Peyer's patch (tissue), 4 donors: ENCODE results near the gene HES1. TPM values are rescaled to one million over a fixed set of nuclear protein-coding genes. Genes with fewer than 3 reads are reported as not detected.
A peak's percentile ranks its signal among the peaks of the same experiment; 100 is the strongest.

Experiments used
- DNase-seq, 3 donors: peaks; one replicate each; pipeline ENCODE4 v3.0.0-alpha.2; 2017 to 2019
- H3K27ac ChIP-seq, 4 donors: fragments of 200-600 bp; sonication (generic); one replicate each; pipeline ENCODE4 v1.5.1; 2016 to 2019
- H3K27me3 ChIP-seq, 2 donors: fragments of 200-600 bp; sonication (generic); one replicate each; pipeline ENCODE4 v1.5.1; 2019
- H3K36me3 ChIP-seq, 3 donors: fragments of 200-600 bp; sonication (generic); one replicate each; pipeline ENCODE4 v1.5.1; 2016 to 2019
- H3K4me1 ChIP-seq, 4 donors: fragments of 200-600 bp; sonication (generic); one replicate each; pipeline ENCODE4 v1.5.1; 2016 to 2019
- H3K4me3 ChIP-seq, 4 donors: fragments of 200-600 bp; sonication (generic); 1 replicate in 3 of 4; 2 replicates in 1 of 4; pipeline ENCODE4 v1.5.1; 2016 to 2019; ENCODE audit warnings: mild to moderate bottlenecking in 1 of 4
- H3K9me3 ChIP-seq, 4 donors: fragments of 200-600 bp; sonication (generic); one replicate each; pipeline ENCODE4 v1.5.1; 2016 to 2019; ENCODE audit warnings: mild to moderate bottlenecking in 1 of 4
- CTCF ChIP-seq, 6 experiments: fragments of 450-650 bp in 4 of 6; fragments of 200-600 bp in 2 of 6; sonication (generic) in 1 of 6; IDR thresholded peaks; one replicate each; pipeline ENCODE4 v1.5.1; 2017 to 2019; ENCODE audit warnings: antibody characterized with exemption in 6 of 6, mild to moderate bottlenecking in 3 of 6, moderate library complexity in 1 of 6
- POLR2A ChIP-seq, 2 donors: fragments of 450-650 bp; IDR thresholded peaks; one replicate each; pipeline ENCODE4 v1.5.1; 2017; ENCODE audit warnings: antibody characterized with exemption in 2 of 2, mild to moderate bottlenecking in 2 of 2, moderate library complexity in 2 of 2
- total RNA-seq, 4 donors: library from RNA; depleted of rRNA; stranded (reverse); fragments of >200 nt; gene quantifications; one replicate each; pipeline ENCODE4 v1.1.0, GENCODE V29; 2016

HES1 gene
- total RNA-seq, 4 donors from 2014 or later = 32.2 to 65.6 (median 49.4) TPM

- TF ChIP-seq CTCF (IDR thresholded peaks at IDR 0.05) (no peak), POLR2A (IDR thresholded peaks at IDR 0.05) (no peak)
- Histone ChIP-seq H3K27ac (no peak overlapping the region), H3K4me3 (no peak overlapping the region), H3K9me3 (peaks cover 0 to 7% (median 0%) of the 10 kb centered on the region in 4 donors), H3K4me1 (peaks cover 0 to 5% (median 1%) of the 10 kb centered on the region in 4 donors), H3K36me3 (no peaks in the 10 kb centered on the region), H3K27me3 (no peaks in the 10 kb centered on the region)
- DNase-seq = no peak
Measured at GRCh38 chr3:194154346-194154745, 18.4 kb downstream of the HES1 start.

- no peaks in the 10 kb centered on the region for H3K36me3 ChIP-seq
- no peak overlapping the region for H3K4me3 ChIP-seq
- TF ChIP-seq POLR2A (IDR thresholded peaks at IDR 0.05) = no peak
- TF ChIP-seq CTCF (IDR thresholded peaks at IDR 0.05) = no peak
- no peak overlapping the region for H3K27ac ChIP-seq
- no peaks in the 10 kb centered on the region for H3K27me3 ChIP-seq
- peaks cover 0 to 15% (median 3%) of the 10 kb centered on the region in 4 donors for H3K4me1 ChIP-seq
- no peak for DNase-seq
- peaks cover 0 to 7% (median 0%) of the 10 kb centered on the region in 4 donors for H3K9me3 ChIP-seq
Measured at GRCh38 chr3:194156095-194156494, 20.1 kb downstream of the HES1 start.

- Histone ChIP-seq H3K4me3 (no peak overlapping the region), H3K9me3 (peaks cover 0 to 6% (median 0%) of the 10 kb centered on the region in 4 donors), H3K36me3 (no peaks in the 10 kb centered on the region), H3K27me3 (no peaks in the 10 kb centered on the region), H3K27ac (peak overlapping the region in 1 of 4 donors; percentile 68), H3K4me1 (peaks cover 0 to 25% (median 3%) of the 10 kb centered on the region in 4 donors)
- peak in 2 of 3 donors; percentile 68 to 74 for DNase-seq
- TF ChIP-seq CTCF (IDR thresholded peaks at IDR 0.05) (no peak), POLR2A (IDR thresholded peaks at IDR 0.05) (peak in 1 of 2 donors; percentile 41)
Measured at GRCh38 chr3:194158942-194159439, 23.0 kb downstream of the HES1 start.

- peak overlapping the region in 1 of 4 donors; percentile 68 for H3K27ac ChIP-seq
- H3K9me3 ChIP-seq = no peaks in the 10 kb centered on the region
- no peaks in the 10 kb centered on the region for H3K36me3 ChIP-seq
- H3K4me1 ChIP-seq = peaks cover 0 to 25% (median 3%) of the 10 kb centered on the region in 4 donors
- H3K27me3 ChIP-seq = no peaks in the 10 kb centered on the region
- TF ChIP-seq POLR2A (IDR thresholded peaks at IDR 0.05) (no peak), CTCF (IDR thresholded peaks at IDR 0.05) (no peak)
- H3K4me3 ChIP-seq = no peak overlapping the region
- DNase-seq = no peak
Measured at GRCh38 chr3:194160158-194160557, 24.2 kb downstream of the HES1 start.

GRCh38 chr3:194161131-194162045 lies 25.4 kb downstream of the HES1 start:
- Histone ChIP-seq H3K36me3 (no peaks in the 10 kb centered on the region), H3K9me3 (no peaks in the 10 kb centered on the region), H3K27me3 (no peaks in the 10 kb centered on the region), H3K27ac (peak overlapping the region in 1 of 4 donors; percentile 23), H3K4me3 (no peak overlapping the region), H3K4me1 (peaks cover 0 to 25% (median 3%) of the 10 kb centered on the region in 4 donors)
- no peak for DNase-seq
- TF ChIP-seq CTCF (IDR thresholded peaks at IDR 0.05) = no peak
